Measurements from ENCODE around the gene HIVEP1. TPM values are rescaled to one million over a fixed set of nuclear protein-coding genes. Genes with fewer than 3 reads are reported as not detected.

HIVEP1 gene
- total and polyA plus RNA-seq, 2 of the 13 experiments (the other 11 are each of a cell fraction or from before 2014, with no cell fraction given): 7.4 to 9.9 TPM

DNA sequence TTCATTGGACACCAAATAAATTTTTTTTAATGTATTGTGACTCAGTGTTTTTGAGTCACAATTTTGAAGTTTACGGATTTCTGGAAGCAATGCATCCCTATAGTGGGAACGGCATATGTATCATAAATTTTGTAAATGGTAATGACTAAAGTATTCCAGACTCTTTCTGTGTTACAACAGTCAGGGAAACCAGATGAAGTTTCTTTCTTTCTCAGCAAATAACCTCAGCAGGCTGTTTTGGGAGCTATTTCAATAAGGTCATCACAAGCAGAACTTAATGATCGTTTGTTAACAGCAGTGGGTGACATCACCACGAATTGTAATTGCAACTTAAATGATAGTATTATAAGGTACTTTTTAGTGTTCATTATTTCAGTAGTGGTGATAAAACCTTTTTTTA, 52.0 kb downstream of the HIVEP1 start:
- Histone ChIP-seq H3K4me2 (ENCODE audit: low read depth, low read length) (no peak overlapping the region), H3K27ac (ENCODE audit: extremely low read length, insufficient read depth, low read length) (no peak overlapping the region), H2AFZ (ENCODE audit: low read length) (no peak overlapping the region), H4K20me1 (ENCODE audit: insufficient read depth, low read length) (peaks cover 2% of the 10 kb centered on the region), H3K9ac (ENCODE audit: insufficient read depth, low read depth, low read length) (no peak overlapping the region), H3K36me3 (replicated peaks in 1 of 2; ENCODE audit: control insufficient read depth in 1 of 2, insufficient read depth in 2 of 2, low read length in 2 of 2) (no peaks in the 10 kb centered on the region), H3K9me3 (ENCODE audit: low read length) (no peaks in the 10 kb centered on the region), H3K4me3 (replicated peaks in 1 of 3; ENCODE audit: insufficient read depth in 1 of 3, low read depth in 2 of 3, low read length in 3 of 3) (no peak overlapping the region), H3K4me1 (ENCODE audit: insufficient read depth, low read length) (no peaks in the 10 kb centered on the region), H3K27me3 (ENCODE audit: control insufficient read depth in 1 of 2, insufficient read depth in 2 of 2, low read length in 2 of 2) (no peaks in the 10 kb centered on the region), H3K79me2 (ENCODE audit: insufficient read depth, low read length) (no peaks in the 10 kb centered on the region)
- intact Hi-C loops (cut with micrococcal nuclease; ENCODE audit: unreplicated experiment): no loop called here
- WGBS (ENCODE audit: low lambda C conversion rate): 93% methylated on average over 4 of the region's 4 CpGs
- in situ Hi-C loops (cut with HindIII; ENCODE audit: extremely low pct_ligation_motif_present, low pct_unique_long_range_greater_than_20kb): no loop called here
- ChIA-PET CTCF (ENCODE audit: low intra/inter-chr PET ratio, low total read pairs) (no interaction called here), POLR2A (no interaction called here)
- no TSS peak for BruUV-seq (replicated peaks)
- ATAC-seq (no peak), DNase-seq (ENCODE audit: low spot score) (no peak), FAIRE-seq (no peak)
- TF ChIP-seq ZC3H4 (CRISPR knock-in tag; IDR thresholded peaks at IDR 0.05; ENCODE audit: borderline replicate concordance) (no peak), ATF7 (IDR thresholded peaks at IDR 0.05) (0 out of 2 replicates have a peak, but pooled peaks have one; percentile 12), ATF7 (CRISPR knock-in tag; IDR thresholded peaks at IDR 0.05) (no peak)

GRCh38 chr6:12064538-12065071, 52.5 kb downstream of the HIVEP1 start:
- Histone ChIP-seq H3K4me3 (replicated peaks in 1 of 3; ENCODE audit: insufficient read depth in 1 of 3, low read depth in 2 of 3, low read length in 3 of 3) (no peak overlapping the region), H3K4me2 (ENCODE audit: low read depth, low read length) (no peak overlapping the region), H3K27me3 (ENCODE audit: control insufficient read depth in 1 of 2, insufficient read depth in 2 of 2, low read length in 2 of 2) (no peaks in the 10 kb centered on the region), H4K20me1 (ENCODE audit: insufficient read depth, low read length) (peaks cover 2% of the 10 kb centered on the region), H2AFZ (ENCODE audit: low read length) (no peak overlapping the region), H3K27ac (ENCODE audit: extremely low read length, insufficient read depth, low read length) (no peak overlapping the region), H3K9ac (ENCODE audit: insufficient read depth, low read depth, low read length) (no peak overlapping the region), H3K79me2 (ENCODE audit: insufficient read depth, low read length) (no peaks in the 10 kb centered on the region), H3K9me3 (ENCODE audit: low read length) (no peaks in the 10 kb centered on the region), H3K4me1 (ENCODE audit: insufficient read depth, low read length) (no peaks in the 10 kb centered on the region), H3K36me3 (replicated peaks in 1 of 2; ENCODE audit: control insufficient read depth in 1 of 2, insufficient read depth in 2 of 2, low read length in 2 of 2) (no peaks in the 10 kb centered on the region)
- intact Hi-C loops (cut with micrococcal nuclease; ENCODE audit: unreplicated experiment) (no loop called here), in situ Hi-C loops (cut with HindIII; ENCODE audit: extremely low pct_ligation_motif_present, low pct_unique_long_range_greater_than_20kb) (no loop called here)
- BruUV-seq (replicated peaks): no TSS peak
- WGBS (ENCODE audit: low lambda C conversion rate): 91% methylated on average over 3 of the region's 3 CpGs
- CTCF ChIA-PET (ENCODE audit: low intra/inter-chr PET ratio, low total read pairs): no interaction called here
- DNase-seq (ENCODE audit: low spot score) (no peak), ATAC-seq (no peak), FAIRE-seq (no peak)
- POLR2A ChIA-PET: no interaction called here
- TF ChIP-seq, protein P1, sequence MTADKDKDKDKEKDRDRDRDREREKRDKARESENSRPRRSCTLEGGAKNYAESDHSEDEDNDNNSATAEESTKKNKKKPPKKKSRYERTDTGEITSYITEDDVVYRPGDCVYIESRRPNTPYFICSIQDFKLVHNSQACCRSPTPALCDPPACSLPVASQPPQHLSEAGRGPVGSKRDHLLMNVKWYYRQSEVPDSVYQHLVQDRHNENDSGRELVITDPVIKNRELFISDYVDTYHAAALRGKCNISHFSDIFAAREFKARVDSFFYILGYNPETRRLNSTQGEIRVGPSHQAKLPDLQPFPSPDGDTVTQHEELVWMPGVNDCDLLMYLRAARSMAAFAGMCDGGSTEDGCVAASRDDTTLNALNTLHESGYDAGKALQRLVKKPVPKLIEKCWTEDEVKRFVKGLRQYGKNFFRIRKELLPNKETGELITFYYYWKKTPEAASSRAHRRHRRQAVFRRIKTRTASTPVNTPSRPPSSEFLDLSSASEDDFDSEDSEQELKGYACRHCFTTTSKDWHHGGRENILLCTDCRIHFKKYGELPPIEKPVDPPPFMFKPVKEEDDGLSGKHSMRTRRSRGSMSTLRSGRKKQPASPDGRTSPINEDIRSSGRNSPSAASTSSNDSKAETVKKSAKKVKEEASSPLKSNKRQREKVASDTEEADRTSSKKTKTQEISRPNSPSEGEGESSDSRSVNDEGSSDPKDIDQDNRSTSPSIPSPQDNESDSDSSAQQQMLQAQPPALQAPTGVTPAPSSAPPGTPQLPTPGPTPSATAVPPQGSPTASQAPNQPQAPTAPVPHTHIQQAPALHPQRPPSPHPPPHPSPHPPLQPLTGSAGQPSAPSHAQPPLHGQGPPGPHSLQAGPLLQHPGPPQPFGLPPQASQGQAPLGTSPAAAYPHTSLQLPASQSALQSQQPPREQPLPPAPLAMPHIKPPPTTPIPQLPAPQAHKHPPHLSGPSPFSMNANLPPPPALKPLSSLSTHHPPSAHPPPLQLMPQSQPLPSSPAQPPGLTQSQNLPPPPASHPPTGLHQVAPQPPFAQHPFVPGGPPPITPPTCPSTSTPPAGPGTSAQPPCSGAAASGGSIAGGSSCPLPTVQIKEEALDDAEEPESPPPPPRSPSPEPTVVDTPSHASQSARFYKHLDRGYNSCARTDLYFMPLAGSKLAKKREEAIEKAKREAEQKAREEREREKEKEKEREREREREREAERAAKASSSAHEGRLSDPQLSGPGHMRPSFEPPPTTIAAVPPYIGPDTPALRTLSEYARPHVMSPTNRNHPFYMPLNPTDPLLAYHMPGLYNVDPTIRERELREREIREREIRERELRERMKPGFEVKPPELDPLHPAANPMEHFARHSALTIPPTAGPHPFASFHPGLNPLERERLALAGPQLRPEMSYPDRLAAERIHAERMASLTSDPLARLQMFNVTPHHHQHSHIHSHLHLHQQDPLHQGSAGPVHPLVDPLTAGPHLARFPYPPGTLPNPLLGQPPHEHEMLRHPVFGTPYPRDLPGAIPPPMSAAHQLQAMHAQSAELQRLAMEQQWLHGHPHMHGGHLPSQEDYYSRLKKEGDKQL (CRISPR knock-in tag; IDR thresholded peaks at IDR 0.05; ENCODE audit: low read depth): no peak
- no peak for TF ChIP-seq ZNF777 (CRISPR knock-in tag; IDR thresholded peaks at IDR 0.05)
- TF ChIP-seq, protein P2, sequence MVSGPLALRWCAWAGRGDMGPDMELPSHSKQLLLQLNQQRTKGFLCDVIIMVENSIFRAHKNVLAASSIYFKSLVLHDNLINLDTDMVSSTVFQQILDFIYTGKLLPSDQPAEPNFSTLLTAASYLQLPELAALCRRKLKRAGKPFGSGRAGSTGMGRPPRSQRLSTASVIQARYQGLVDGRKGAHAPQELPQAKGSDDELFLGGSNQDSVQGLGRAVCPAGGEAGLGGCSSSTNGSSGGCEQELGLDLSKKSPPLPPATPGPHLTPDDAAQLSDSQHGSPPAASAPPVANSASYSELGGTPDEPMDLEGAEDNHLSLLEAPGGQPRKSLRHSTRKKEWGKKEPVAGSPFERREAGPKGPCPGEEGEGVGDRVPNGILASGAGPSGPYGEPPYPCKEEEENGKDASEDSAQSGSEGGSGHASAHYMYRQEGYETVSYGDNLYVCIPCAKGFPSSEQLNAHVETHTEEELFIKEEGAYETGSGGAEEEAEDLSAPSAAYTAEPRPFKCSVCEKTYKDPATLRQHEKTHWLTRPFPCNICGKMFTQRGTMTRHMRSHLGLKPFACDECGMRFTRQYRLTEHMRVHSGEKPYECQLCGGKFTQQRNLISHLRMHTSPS (CRISPR knock-in tag; IDR thresholded peaks at IDR 0.05; ENCODE audit: low read depth): no peak
- TF ChIP-seq MTF2 (CRISPR knock-in tag; IDR thresholded peaks at IDR 0.05; ENCODE audit: borderline replicate concordance): no peak
- no peak for TF ChIP-seq MEF2D (CRISPR knock-in tag; IDR thresholded peaks at IDR 0.05)
- no peak for TF ChIP-seq ISL2 (CRISPR knock-in tag; IDR thresholded peaks at IDR 0.05)
- no peak for TF ChIP-seq ZNF782 (CRISPR knock-in tag; IDR thresholded peaks at IDR 0.05; ENCODE audit: borderline replicate concordance)
- TF ChIP-seq ZNF143 (CRISPR knock-in tag; IDR thresholded peaks at IDR 0.05): no peak

Data from HepG2 (cell line).